ENCODE results near the gene SPOUT1.

SPOUT1 gene

DNA sequence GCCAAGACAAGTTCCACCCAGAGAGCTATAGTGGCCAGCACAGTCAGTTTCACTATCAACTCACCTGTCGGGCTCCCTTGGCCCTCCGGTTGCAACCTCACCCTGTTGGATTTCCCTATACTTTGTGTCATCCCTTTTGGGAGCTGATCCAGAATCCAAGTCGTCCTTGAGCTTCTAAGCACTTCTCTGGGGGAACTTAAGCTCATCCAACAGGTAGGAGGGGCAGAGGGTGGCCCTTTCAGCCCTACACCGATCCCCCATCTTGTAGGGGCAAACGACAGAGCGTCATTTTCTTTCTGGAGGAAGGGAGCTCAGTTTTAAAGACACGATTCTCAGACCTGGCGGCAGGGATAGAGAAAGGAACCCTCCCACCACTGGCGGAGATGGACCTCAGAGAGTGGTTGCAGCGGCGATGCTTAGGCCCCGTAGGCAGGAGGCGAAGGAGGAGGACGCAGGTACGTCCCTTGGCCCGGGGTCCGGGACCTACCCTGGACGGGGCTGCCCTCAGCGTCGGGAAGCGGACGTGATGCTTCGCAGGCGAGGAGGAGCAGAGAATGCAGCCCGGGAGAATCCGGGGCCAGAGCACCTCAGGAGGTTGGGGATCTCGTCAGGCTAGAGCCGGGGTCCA is 58.4 kb downstream of the SPOUT1 start:
- no peak for DNase-seq

DNA sequence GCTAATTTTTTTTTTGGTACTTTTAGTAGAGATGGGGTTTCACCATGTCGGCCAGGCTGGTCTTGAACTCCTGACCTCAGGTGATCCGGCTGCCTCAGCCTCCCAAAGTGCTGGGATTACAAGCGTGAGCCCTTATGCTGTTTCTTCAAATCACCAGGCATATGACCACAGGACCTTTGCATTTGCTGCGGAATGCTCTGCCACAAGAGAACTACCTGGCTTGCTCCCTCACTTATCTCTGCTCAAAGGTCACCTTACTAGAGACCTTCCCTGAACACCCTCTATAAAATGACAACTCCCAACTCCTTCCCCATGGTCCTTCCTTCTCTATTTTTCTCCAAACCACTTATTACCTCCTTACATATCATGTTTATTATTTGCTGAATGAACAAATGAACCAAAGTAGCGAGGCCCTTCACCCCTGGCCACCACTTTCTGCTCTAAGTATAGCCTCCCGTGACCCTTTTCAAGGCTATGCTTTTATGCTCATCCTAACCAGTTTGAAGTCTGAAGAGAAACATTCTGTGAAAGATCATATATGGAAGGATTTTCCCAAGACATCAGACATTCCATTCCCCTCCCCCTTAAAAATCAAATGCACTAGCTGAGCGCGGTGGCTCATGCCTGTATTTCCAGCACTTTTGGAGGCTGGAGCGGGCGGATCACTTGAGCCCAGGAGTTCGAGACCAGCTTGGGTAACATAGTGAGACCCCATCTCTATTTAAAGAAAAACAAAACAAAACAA is 59.1 kb downstream of the SPOUT1 start:
- DNase-seq: no peak
